Measurements from ENCODE around the gene SPTLC2.

Gene SPTLC2

DNA sequence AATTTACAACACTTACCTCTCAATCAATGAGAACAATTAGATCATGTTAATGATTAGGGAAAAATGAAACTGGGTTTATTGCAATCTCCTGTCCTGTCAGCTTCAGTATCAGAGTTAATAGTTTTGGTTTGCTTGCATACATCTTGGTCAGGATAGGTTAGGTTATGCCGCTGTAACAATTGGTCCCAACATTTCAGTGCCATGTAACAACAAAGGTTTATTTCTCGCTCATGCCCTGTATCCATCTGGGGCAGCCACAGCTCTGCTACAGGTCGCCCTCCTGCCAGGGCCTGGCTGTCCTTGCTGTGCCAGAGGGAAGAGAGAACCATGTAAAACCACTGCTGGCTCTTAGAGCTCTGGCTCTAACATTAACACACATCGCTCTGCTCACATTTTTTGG, 30.5 kb upstream of the SPTLC2 start:
- Histone ChIP-seq H3K27me3 (no peaks in the 10 kb centered on the region), H3K4me3 (ENCODE audit: low read depth in 1 of 2, low read length in 1 of 2) (no peak overlapping the region), H3K4me1 (ENCODE audit: control insufficient read depth in 1 of 2, insufficient read depth in 1 of 2, low read depth in 1 of 2, low read length in 1 of 2) (peaks cover 7 to 11% of the 10 kb centered on the region in 2 experiments), H3K36me3 (no peaks in the 10 kb centered on the region), H3K27ac (no peak overlapping the region), H3K9me3 (no peaks in the 10 kb centered on the region)
- TF ChIP-seq, protein P1, sequence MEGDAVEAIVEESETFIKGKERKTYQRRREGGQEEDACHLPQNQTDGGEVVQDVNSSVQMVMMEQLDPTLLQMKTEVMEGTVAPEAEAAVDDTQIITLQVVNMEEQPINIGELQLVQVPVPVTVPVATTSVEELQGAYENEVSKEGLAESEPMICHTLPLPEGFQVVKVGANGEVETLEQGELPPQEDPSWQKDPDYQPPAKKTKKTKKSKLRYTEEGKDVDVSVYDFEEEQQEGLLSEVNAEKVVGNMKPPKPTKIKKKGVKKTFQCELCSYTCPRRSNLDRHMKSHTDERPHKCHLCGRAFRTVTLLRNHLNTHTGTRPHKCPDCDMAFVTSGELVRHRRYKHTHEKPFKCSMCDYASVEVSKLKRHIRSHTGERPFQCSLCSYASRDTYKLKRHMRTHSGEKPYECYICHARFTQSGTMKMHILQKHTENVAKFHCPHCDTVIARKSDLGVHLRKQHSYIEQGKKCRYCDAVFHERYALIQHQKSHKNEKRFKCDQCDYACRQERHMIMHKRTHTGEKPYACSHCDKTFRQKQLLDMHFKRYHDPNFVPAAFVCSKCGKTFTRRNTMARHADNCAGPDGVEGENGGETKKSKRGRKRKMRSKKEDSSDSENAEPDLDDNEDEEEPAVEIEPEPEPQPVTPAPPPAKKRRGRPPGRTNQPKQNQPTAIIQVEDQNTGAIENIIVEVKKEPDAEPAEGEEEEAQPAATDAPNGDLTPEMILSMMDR (IDR thresholded peaks at IDR 0.05): no peak

DNA sequence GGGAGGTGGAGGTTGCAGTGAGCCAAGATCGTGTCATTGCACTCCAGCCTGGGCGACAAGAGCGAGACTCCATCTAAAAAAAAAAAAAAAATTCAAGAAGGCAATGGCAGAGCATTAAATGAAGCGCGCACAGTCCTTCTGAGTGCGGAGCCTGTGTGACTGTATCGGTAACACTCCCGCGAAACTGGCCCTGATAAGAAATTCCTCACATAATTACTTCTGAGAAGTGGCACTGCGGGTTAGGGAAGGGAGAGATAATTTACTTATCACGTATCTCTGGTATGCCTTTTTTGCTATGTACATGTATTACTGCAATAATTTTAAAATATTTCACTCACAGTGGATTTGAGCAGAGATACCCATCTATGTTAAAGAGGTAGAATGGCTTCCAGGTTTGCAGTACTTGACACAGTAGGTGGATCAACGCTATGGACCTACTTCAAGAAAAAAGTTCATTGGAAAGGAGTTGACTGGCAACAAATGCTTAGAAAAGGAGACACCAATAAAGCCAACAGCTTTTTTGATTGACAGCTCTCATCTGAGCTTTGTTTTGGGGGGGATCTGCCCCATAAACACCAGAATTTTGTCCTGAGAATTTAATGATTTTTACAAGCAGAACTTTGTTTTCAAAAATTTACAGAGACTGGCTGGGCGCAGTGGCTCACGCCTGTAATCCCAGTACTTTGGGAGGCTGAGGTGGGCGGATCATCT, 29.2 kb upstream of the SPTLC2 start:
- Histone ChIP-seq H3K9me3 (no peaks in the 10 kb centered on the region), H3K36me3 (no peaks in the 10 kb centered on the region), H3K4me1 (ENCODE audit: control insufficient read depth in 1 of 2, insufficient read depth in 1 of 2, low read depth in 1 of 2, low read length in 1 of 2) (peaks cover 19 to 21% of the 10 kb centered on the region in 2 experiments), H3K27me3 (no peaks in the 10 kb centered on the region), H3K27ac (no peak overlapping the region), H3K4me3 (ENCODE audit: low read depth in 1 of 2, low read length in 1 of 2) (no peak overlapping the region)
- TF ChIP-seq, protein P1 (IDR thresholded peaks at IDR 0.05): no peak

DNA sequence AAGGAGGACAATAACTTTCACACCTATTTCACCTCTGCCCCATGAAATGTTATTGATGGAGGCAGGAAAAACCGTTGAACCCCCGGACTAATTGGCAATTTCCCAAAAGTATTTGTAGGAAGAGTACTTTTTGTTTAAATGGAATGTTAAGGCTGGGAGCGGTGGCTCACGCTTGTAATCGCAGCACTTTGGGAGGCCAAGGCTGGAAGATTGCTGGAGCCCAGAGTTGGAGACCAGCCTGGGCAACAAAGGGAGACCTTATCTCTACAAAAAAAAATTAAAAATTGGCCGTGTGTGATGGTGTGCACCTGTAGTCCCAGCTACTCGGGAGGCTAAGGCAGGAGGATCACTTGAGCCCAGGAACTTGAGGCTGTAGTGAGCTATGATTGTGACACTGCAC, 26.0 kb upstream of the SPTLC2 start:
- peak overlapping the region; percentile 96 for H3K27ac ChIP-seq
- TF ChIP-seq, protein P1 (IDR thresholded peaks at IDR 0.05): no peak
- no peaks in the 10 kb centered on the region for H3K27me3 ChIP-seq
- no peaks in the 10 kb centered on the region for H3K9me3 ChIP-seq
- peak overlapping the region; percentile 67 to 76 for H3K4me3 ChIP-seq (ENCODE audit: low read depth in 1 of 2, low read length in 1 of 2)
- peaks cover 20 to 22% of the 10 kb centered on the region in 2 experiments for H3K4me1 ChIP-seq (ENCODE audit: control insufficient read depth in 1 of 2, insufficient read depth in 1 of 2, low read depth in 1 of 2, low read length in 1 of 2)
- H3K36me3 ChIP-seq: no peaks in the 10 kb centered on the region

DNA sequence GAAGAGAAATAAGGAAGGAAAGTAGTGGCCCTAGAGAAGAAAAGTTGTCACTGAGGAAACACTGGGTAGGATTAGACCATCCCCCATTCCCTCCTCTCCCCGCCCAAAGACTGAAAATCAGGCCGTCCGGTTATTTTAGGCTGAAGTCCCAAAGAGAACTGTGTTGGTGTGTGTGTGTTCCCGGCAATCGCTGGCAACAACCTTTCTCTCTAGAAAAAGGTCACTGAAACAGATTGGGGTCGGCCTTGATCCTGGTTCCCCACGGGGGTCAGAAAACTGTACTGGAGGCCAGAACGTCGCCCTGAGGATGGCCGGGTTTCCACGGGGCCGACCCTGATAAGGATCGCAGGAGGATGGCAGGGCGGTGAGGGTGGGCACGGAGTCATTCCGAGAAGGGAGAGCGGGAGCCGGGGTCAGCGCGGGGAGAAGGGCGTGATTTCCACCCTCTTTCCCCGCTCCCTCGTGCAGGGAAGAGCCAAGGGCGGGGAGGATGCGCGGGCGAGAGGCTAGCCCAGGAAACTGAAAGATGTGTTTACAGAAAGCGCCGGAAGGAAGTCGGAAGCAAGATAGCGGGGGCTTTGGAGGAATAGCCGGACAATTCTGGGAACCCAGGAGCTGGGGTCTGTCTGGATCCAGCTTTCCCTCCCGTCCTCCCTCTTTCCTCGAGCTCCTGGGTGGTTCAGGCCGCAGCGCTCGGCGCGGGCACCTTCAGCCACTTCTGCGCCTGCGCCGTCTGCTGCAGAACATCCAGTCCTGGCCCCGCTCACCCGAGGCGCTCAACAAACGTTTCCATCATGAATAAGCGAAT, 25.3 kb upstream of the SPTLC2 start:
- Histone ChIP-seq H3K9me3 (no peaks in the 10 kb centered on the region), H3K4me1 (ENCODE audit: control insufficient read depth in 1 of 2, insufficient read depth in 1 of 2, low read depth in 1 of 2, low read length in 1 of 2) (peaks cover 20 to 22% of the 10 kb centered on the region in 2 experiments), H3K4me3 (ENCODE audit: low read depth in 1 of 2, low read length in 1 of 2) (peak overlapping the region; percentile 67 to 76), H3K27me3 (no peaks in the 10 kb centered on the region), H3K27ac (peak overlapping the region; percentile 96), H3K36me3 (no peaks in the 10 kb centered on the region)
- TF ChIP-seq, protein P1 (IDR thresholded peaks at IDR 0.05): no peak

DNA sequence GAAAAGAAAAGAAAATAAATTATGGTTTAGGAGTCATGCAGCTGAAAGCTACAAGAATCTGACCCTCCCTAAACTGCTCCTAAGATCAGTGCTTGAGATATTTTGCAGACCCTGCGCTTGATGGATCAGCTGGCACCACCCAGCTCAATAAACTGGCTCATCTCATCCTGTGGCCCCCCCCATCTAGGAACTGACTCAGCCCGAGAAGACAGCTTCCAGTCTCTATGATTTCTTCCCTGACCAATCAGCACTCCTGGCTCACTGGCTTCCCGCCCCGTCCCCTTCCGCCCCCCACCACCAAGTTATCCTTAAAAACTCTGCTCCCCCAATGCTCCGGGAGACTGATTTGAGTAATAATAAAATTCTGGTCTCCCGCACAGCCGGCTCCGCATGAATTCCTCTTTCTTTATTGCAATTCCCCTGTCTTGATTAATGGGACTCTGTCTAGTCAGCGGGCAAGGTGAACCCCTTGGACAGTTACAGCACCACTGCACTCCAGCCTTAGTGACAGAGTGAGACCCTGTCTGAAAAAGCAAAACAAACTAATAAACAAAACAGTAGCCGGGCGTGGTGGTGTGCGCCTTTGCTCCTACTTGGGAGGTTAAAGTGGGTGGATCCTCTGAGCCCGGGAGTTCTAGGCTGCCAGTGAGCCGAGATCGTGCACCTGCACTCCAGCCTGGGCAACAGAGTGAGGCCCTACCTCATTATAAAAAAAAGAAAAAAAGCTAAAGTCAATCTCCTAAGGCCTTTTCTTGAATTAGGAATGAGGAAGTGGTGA, 24.5 kb upstream of the SPTLC2 start:
- Histone ChIP-seq H3K27ac (peak overlapping the region; percentile 96), H3K36me3 (no peaks in the 10 kb centered on the region), H3K9me3 (no peaks in the 10 kb centered on the region), H3K4me3 (ENCODE audit: low read depth in 1 of 2, low read length in 1 of 2) (peak overlapping the region; percentile 67 to 76), H3K4me1 (ENCODE audit: control insufficient read depth in 1 of 2, insufficient read depth in 1 of 2, low read depth in 1 of 2, low read length in 1 of 2) (peaks cover 20 to 22% of the 10 kb centered on the region in 2 experiments), H3K27me3 (no peaks in the 10 kb centered on the region)
- TF ChIP-seq, protein P1 (IDR thresholded peaks at IDR 0.05): no peak
